Panc1 (cell line): ENCODE data around the gene JMJD1C.

Source experiments
- TF ChIP-seq, protein P1 (sequence below): fragments of 450-650 bp; IDR thresholded peaks from 2 replicates; pipeline ENCODE4 v1.5.1; 2017; ENCODE audit warnings: mild to moderate bottlenecking
- TF ChIP-seq, protein P2 (sequence below), 2 experiments: IDR thresholded peaks; 2 replicates each; pipeline ENCODE4 v1.6.1; 2011 to 2012; ENCODE audit warnings: low read depth in 2 of 2, control low read depth in 1 of 2, low read length in 1 of 2, mild to moderate bottlenecking in 1 of 2, moderate library complexity in 1 of 2; ENCODE audit not compliant: insufficient read depth in 1 of 2

DNA sequence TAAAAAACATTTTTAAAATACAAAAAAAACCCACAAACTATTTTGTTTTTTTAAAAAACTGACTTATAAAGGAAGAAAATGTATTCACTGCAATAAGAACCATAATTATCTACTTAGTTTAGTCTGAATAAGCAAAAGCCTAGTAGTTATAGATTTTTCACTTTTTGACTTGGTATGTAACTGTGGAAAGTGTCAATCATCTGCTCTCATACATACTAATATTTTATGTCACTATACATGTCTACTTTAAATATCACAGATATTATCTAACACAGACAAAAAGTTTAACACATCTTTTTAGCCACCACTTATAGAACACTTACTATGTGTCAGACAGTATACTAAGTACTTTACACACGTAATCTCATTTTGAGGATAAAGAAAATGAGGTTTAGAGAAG, 3.2 kb upstream of the JMJD1C start:
- TF ChIP-seq, protein P1, sequence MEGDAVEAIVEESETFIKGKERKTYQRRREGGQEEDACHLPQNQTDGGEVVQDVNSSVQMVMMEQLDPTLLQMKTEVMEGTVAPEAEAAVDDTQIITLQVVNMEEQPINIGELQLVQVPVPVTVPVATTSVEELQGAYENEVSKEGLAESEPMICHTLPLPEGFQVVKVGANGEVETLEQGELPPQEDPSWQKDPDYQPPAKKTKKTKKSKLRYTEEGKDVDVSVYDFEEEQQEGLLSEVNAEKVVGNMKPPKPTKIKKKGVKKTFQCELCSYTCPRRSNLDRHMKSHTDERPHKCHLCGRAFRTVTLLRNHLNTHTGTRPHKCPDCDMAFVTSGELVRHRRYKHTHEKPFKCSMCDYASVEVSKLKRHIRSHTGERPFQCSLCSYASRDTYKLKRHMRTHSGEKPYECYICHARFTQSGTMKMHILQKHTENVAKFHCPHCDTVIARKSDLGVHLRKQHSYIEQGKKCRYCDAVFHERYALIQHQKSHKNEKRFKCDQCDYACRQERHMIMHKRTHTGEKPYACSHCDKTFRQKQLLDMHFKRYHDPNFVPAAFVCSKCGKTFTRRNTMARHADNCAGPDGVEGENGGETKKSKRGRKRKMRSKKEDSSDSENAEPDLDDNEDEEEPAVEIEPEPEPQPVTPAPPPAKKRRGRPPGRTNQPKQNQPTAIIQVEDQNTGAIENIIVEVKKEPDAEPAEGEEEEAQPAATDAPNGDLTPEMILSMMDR = no peak
- TF ChIP-seq, protein P2, sequence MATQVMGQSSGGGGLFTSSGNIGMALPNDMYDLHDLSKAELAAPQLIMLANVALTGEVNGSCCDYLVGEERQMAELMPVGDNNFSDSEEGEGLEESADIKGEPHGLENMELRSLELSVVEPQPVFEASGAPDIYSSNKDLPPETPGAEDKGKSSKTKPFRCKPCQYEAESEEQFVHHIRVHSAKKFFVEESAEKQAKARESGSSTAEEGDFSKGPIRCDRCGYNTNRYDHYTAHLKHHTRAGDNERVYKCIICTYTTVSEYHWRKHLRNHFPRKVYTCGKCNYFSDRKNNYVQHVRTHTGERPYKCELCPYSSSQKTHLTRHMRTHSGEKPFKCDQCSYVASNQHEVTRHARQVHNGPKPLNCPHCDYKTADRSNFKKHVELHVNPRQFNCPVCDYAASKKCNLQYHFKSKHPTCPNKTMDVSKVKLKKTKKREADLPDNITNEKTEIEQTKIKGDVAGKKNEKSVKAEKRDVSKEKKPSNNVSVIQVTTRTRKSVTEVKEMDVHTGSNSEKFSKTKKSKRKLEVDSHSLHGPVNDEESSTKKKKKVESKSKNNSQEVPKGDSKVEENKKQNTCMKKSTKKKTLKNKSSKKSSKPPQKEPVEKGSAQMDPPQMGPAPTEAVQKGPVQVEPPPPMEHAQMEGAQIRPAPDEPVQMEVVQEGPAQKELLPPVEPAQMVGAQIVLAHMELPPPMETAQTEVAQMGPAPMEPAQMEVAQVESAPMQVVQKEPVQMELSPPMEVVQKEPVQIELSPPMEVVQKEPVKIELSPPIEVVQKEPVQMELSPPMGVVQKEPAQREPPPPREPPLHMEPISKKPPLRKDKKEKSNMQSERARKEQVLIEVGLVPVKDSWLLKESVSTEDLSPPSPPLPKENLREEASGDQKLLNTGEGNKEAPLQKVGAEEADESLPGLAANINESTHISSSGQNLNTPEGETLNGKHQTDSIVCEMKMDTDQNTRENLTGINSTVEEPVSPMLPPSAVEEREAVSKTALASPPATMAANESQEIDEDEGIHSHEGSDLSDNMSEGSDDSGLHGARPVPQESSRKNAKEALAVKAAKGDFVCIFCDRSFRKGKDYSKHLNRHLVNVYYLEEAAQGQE (IDR thresholded peaks at IDR 0.05; ENCODE audit: insufficient read depth in 1 of 2, low read depth in 2 of 2, low read length in 1 of 2) = no peak
